Fibroblast of lung (primary cell): Measurements from ENCODE around the gene CENPV. TPM values are rescaled to one million over a fixed set of nuclear protein-coding genes. Genes with fewer than 3 reads are reported as not detected.

Experiments used
- DNase-seq, 2 donors: peaks; one replicate each; pipeline versions ENCODE4 v3.0.0 to v3.0.0-alpha.2; 2010; ENCODE audit warnings: low read depth in 2 of 2
- H2AFZ ChIP-seq: 2 replicates; pipeline ENCODE4 v1.5.1; 2012; ENCODE audit warnings: low read length, control low read depth, inconsistent platforms
- H3K27ac ChIP-seq: 2 replicates; pipeline ENCODE4 v1.5.1; 2011; ENCODE audit warnings: low read length, control low read depth; ENCODE audit not compliant: insufficient read depth
- H3K27me3 ChIP-seq: 2 replicates; pipeline ENCODE4 v1.5.1; 2011; ENCODE audit warnings: mild to moderate bottlenecking, low read length; ENCODE audit not compliant: control insufficient read depth, insufficient read depth
- H3K36me3 ChIP-seq: 2 replicates; pipeline ENCODE4 v1.5.1; 2011; ENCODE audit warnings: low read length; ENCODE audit not compliant: control insufficient read depth, insufficient read depth
- H3K4me1 ChIP-seq: 2 replicates; pipeline ENCODE4 v1.5.1; 2011; ENCODE audit warnings: low read length; ENCODE audit not compliant: control insufficient read depth, insufficient read depth; ENCODE audit errors: extremely low read depth
- H3K4me2 ChIP-seq: 2 replicates; pipeline ENCODE4 v1.5.1; 2011; ENCODE audit warnings: low read length, control low read depth; ENCODE audit not compliant: insufficient read depth; ENCODE audit errors: extremely low read depth
- H3K4me3 ChIP-seq, 4 experiments: fragments of 200-600 bp in 1 of 4; sonication (generic) in 1 of 4; replicated peaks in 1 of 4; 2 replicates each; pipeline ENCODE4 v1.5.1; 2011 to 2016; ENCODE audit warnings: low read length in 4 of 4, low read depth in 3 of 4, mild to moderate bottlenecking in 3 of 4, control low read depth in 2 of 4, inconsistent platforms in 1 of 4, mixed read lengths in 1 of 4; ENCODE audit not compliant: insufficient read depth in 1 of 4; ENCODE audit errors: control extremely low read depth in 1 of 4
- H3K79me2 ChIP-seq: 2 replicates; pipeline ENCODE4 v1.5.1; 2012; ENCODE audit warnings: mild to moderate bottlenecking, low read length, inconsistent platforms; ENCODE audit not compliant: control insufficient read depth, insufficient read depth
- H3K9ac ChIP-seq: 2 replicates; pipeline ENCODE4 v1.5.1; 2011; ENCODE audit warnings: mild to moderate bottlenecking, low read length, control low read depth; ENCODE audit not compliant: insufficient read depth
- H3K9me3 ChIP-seq: 2 replicates; pipeline ENCODE4 v1.5.1; 2012; ENCODE audit warnings: low read depth, low read length; ENCODE audit not compliant: control insufficient read depth, insufficient read depth
- H4K20me1 ChIP-seq: 2 replicates; pipeline ENCODE4 v1.5.1; 2011; ENCODE audit warnings: low read length; ENCODE audit not compliant: control insufficient read depth, insufficient read depth; ENCODE audit errors: extremely low read depth
- CTCF ChIP-seq, 2 donors: IDR thresholded peaks in 1 of 2; conservative IDR thresholded peaks in 1 of 2; 1 replicate in 1 of 2; 2 replicates in 1 of 2; pipeline ENCODE4 v1.5.1; 2011 to 2012; ENCODE audit warnings: low read length in 2 of 2, control low read depth in 1 of 2, inconsistent platforms in 1 of 2, low read depth in 1 of 2, mild to moderate bottlenecking in 1 of 2
- EZH2 ChIP-seq: IDR thresholded peaks from 2 replicates; pipeline ENCODE4 v1.5.1; 2012; ENCODE audit warnings: low read length, control low read depth, mild to moderate bottlenecking; ENCODE audit errors: missing control alignments
- polyA plus RNA-seq, 2 donors: library from polyadenylated mRNA; depleted of rRNA in 1 of 2; stranded (reverse) in 1 of 2; unstranded in 1 of 2; fragments of >200 nt; gene quantifications; 2 replicates each; pipeline ENCODE4 v1.2.1, GENCODE V29; 2011 to 2012; ENCODE audit warnings: missing spikeins in 1 of 2
- total RNA-seq: library from RNA; depleted of rRNA; stranded (reverse); fragments of >200 nt; gene quantifications from 2 replicates; pipeline ENCODE4 v1.2.1, GENCODE V29; 2014

The CENPV gene
- total and polyA plus RNA-seq, 2 donors (not counting 1 experiment from before 2014, with no cell fraction given) = 9.2 to 25.1 TPM

GRCh38 chr17:16322636-16323035 lies 30.6 kb downstream of the CENPV start:
- TF ChIP-seq CTCF (conservative IDR thresholded peaks at IDR 0.05 in 1 of 2, IDR thresholded peaks at IDR 0.05 in 1 of 2; ENCODE audit: low read depth in 1 of 2, low read length in 2 of 2) = no peak
- TF ChIP-seq EZH2 = no peak
- no peaks in the 10 kb centered on the region for H3K79me2 ChIP-seq
- H3K27me3 ChIP-seq = no peaks in the 10 kb centered on the region
- peak overlapping the region; percentile 2 for H3K4me2 ChIP-seq
- H3K27ac ChIP-seq = peak overlapping the region; percentile 1
- no peak overlapping the region for H2AFZ ChIP-seq
- no peak overlapping the region for H3K4me3 ChIP-seq
- peaks cover under 1% of the 10 kb centered on the region for H3K36me3 ChIP-seq
- H3K9me3 ChIP-seq = no peaks in the 10 kb centered on the region
- no peak overlapping the region for H3K9ac ChIP-seq
- H4K20me1 ChIP-seq = no peaks in the 10 kb centered on the region
- no peaks in the 10 kb centered on the region for H3K4me1 ChIP-seq
- DNase-seq = peak; percentile 81

DNA sequence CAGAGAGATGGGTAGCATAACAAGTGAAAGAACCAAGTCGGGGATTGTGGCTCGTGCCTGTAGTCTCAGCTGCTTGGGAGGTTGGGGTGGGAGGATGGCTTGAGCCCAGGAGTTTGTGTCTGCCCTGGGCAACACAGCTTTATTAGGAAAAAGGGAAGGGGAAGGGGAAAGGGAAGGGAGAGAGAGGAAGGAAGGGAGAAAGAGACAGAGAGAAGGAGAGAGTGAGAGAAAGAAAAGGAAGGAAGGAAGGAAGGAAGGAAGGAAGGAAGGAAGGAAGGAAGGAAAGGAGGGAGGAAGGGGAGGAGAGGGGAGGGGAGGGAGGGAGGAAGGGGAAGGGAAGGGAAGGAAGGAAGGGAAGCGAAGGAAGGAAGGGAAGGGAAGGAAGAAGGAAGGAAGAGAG lies 33.3 kb downstream of the CENPV start:
- no peak overlapping the region for H2AFZ ChIP-seq

DNA sequence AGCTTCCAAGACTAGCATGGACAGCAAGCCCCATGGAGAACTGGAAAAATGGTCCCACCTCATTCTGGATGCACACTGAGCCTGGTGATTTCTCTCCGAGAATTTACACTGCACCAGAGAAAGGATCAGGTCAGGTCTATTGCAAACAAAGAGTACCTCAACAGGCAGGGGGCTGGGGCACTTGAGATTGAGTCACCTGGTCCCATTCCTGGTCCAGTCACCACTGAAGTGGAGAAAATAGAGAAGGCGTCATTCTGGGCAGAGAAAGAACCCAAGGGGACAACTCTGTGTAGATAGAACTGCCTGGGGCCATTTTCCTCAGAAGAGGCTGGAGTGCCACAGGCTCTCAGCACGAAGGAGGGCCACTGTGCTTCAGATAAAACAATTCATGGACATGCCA lies 38.4 kb downstream of the CENPV start:
- Histone ChIP-seq H3K27me3 (no peaks in the 10 kb centered on the region), H3K27ac (no peak overlapping the region), H3K36me3 (peaks cover 1% of the 10 kb centered on the region), H3K9ac (no peak overlapping the region), H3K79me2 (no peaks in the 10 kb centered on the region), H3K9me3 (no peaks in the 10 kb centered on the region), H2AFZ (no peak overlapping the region), H3K4me3 (no peak overlapping the region), H3K4me2 (no peak overlapping the region), H3K4me1 (no peaks in the 10 kb centered on the region), H4K20me1 (no peaks in the 10 kb centered on the region)
- no peak for TF ChIP-seq CTCF (conservative IDR thresholded peaks at IDR 0.05 in 1 of 2, IDR thresholded peaks at IDR 0.05 in 1 of 2; ENCODE audit: low read depth in 1 of 2, low read length in 2 of 2)
- no peak for TF ChIP-seq EZH2
- DNase-seq = no peak

More for the DNA sequence above, 33.3 kb downstream of the CENPV start:
- peaks cover 1% of the 10 kb centered on the region for H3K36me3 ChIP-seq
- H3K79me2 ChIP-seq = no peaks in the 10 kb centered on the region
- TF ChIP-seq EZH2 (no peak), CTCF (conservative IDR thresholded peaks at IDR 0.05 in 1 of 2, IDR thresholded peaks at IDR 0.05 in 1 of 2; ENCODE audit: low read depth in 1 of 2, low read length in 2 of 2) (no peak)
- no peaks in the 10 kb centered on the region for H3K9me3 ChIP-seq
- no peak overlapping the region for H3K4me2 ChIP-seq
- H3K9ac ChIP-seq = no peak overlapping the region
- no peaks in the 10 kb centered on the region for H3K4me1 ChIP-seq
- DNase-seq = no peak
- H3K4me3 ChIP-seq = no peak overlapping the region
- H3K27me3 ChIP-seq = no peaks in the 10 kb centered on the region
- no peak overlapping the region for H3K27ac ChIP-seq
- H4K20me1 ChIP-seq = no peaks in the 10 kb centered on the region
